GM12891 (cell line): Measurements from ENCODE around the gene C4orf54. TPM values are rescaled to one million over a fixed set of nuclear protein-coding genes. Genes with fewer than 3 reads are reported as not detected.

Experiments
- DNase-seq: peaks from one replicate; pipeline ENCODE4 v3.0.0; 2011; ENCODE audit warnings: low spot score; ENCODE audit not compliant: insufficient read length
- FAIRE-seq: peaks from 2 replicates; lab custom pipeline; 2011; peaks lifted over from hg19 to GRCh38; lab: Jason Lieb, UNC
- PAX5 ChIP-seq: IDR thresholded peaks from 2 replicates; pipeline ENCODE4 v1.6.1; 2011; ENCODE audit warnings: low read length, moderate library complexity, mild to moderate bottlenecking; ENCODE audit not compliant: insufficient read depth, severe bottlenecking
- POLR2A ChIP-seq: IDR thresholded peaks from 2 replicates; pipeline ENCODE4 v1.6.1; 2011; ENCODE audit warnings: low read depth, low read length, control low read depth
- POLR2AphosphoS5 ChIP-seq: IDR thresholded peaks from 2 replicates; pipeline ENCODE4 v1.6.1; 2011; ENCODE audit warnings: low read depth, low read length, control low read depth
- POU2F2 ChIP-seq: IDR thresholded peaks from 2 replicates; pipeline ENCODE4 v1.6.1; 2011; ENCODE audit warnings: low read depth, mild to moderate bottlenecking, control low read depth, low read length, moderate library complexity
- SPI1 ChIP-seq: IDR thresholded peaks from 2 replicates; pipeline ENCODE4 v1.6.1; 2011; ENCODE audit warnings: low read depth, low read length, control low read depth
- TAF1 ChIP-seq: IDR thresholded peaks from 2 replicates; pipeline ENCODE4 v1.6.1; 2011; ENCODE audit warnings: low read depth, low read length, control low read depth
- polyA plus RNA-seq: library from polyadenylated mRNA; unstranded; fragments of >200 nt; gene quantifications from one replicate; pipeline ENCODE4 v1.2.1, GENCODE V29; 2012; ENCODE audit warnings: low read depth, missing spikeins, inconsistent platforms; ENCODE audit not compliant: missing spikeins

Gene C4orf54
- not detected for polyA plus RNA-seq

DNA sequence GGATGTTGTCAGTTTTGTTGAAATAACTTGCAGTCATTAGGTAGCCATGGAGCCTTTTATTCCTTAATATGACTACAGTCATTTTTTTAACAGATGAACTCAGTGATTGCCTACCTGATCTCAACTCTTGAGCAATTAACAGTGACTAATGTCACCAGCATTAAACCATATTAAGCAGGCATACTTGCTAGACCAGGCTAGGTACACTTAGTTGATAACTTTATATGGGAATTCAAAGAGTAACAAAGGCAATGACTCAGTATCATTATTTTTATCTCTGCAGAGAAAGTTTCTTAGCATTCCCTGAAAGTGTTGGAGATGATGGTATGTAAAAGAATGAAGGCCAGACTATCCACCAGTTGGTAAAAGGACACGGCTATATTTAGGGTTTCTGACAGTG is at the start of gene C4orf54:
Gene C4orf54 (minus strand): TSS at position 31 of the 400 bp plus-strand sequence. CDS start 3,180 bp downstream, outside the sequence.
- no peak for DNase-seq
- no peak for FAIRE-seq

DNA sequence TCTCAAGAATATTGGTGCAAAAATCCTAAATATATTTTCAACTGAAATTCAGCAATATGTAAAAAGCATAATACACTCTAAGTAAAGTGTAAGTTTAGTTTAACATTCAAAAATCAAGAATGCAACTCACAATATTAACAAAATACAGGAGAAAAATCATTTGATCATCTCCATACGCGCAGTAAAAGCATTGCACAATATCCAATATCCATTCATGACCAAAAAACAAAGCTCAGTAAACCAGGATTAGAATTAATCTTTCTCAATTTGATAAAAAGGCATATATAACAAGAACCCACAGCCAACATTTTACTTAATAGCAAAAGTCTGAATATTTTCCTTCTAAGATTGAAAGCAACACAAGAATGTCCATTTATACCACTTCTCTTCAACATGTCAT is 48.3 kb upstream of the C4orf54 start:
- TF ChIP-seq PAX5: no peak
- no peak for TF ChIP-seq SPI1
- TF ChIP-seq POLR2AphosphoS5: no peak
- no peak for TF ChIP-seq POU2F2
- TF ChIP-seq TAF1: no peak
- no peak for TF ChIP-seq POLR2A

More for the DNA sequence above, at the start of gene C4orf54:
- TF ChIP-seq SPI1 (no peak), PAX5 (no peak), TAF1 (no peak), POLR2AphosphoS5 (no peak)

DNA sequence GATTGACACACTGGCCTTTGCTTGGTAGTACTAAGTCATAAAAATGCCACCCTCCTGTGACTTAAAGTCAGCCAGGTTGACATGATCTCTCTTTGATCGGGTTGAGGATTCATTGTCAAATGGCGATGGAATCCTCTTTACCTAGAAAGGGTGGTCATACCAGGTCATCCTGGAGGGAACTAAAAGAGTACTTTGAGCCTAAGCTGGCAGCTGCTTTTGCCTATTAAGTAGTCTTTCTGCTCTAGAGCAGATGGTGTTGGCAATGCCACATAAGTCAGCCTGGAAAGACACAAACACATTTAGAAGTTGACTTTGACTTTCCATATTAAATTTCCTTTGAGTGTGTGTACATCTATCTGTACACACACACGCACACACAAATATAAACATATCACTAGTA is 39.2 kb upstream of the C4orf54 start:
- DNase-seq (no peak), FAIRE-seq (no peak)
- TF ChIP-seq POLR2A: no peak
- no peak for TF ChIP-seq POU2F2
- no peak for TF ChIP-seq PAX5
- no peak for TF ChIP-seq TAF1
- no peak for TF ChIP-seq SPI1

More for the DNA sequence above, 48.3 kb upstream of the C4orf54 start:
- FAIRE-seq: no peak
- DNase-seq: no peak

DNA sequence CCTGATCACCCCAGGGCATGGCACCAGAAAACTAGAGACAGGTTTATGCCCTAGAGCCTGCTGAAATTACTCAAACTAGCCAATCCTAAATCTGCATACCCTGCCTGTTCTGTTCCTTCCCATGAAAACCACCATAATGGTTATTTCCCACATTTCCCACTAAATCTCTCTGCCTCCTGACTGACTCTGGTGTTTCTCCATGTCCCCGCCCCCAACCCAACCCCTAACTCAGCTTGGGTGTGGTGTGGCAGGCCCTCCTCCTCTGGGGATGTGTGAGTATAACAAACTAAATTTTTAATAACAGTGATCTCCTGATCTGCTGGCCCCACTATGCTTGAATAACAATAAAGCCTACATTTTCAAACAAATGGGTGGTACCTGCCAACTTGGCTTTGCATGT is 35.5 kb upstream of the C4orf54 start:
- TF ChIP-seq POU2F2 (no peak), PAX5 (no peak), TAF1 (no peak), POLR2AphosphoS5 (no peak), POLR2A (no peak), SPI1 (no peak)
- FAIRE-seq (no peak), DNase-seq (no peak)

DNA sequence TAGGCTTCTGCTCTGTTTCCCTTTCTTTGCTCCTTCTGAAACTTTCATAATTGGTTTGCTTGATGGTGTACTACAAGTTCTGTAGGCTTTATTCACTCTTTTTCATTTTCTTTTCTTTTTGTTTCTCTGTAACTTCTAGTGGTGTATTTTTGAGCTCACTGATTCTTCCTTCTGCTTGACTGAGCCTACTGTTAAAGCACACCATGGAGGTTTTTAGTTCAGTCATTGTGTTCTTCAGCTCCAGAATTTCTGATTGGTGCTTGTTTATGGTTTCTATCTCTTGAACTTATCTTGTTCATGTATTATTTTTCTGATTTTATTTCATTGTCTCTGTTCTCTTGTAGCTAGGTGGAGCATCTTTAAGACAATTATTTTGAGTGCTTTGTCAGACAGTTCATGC is 33.4 kb upstream of the C4orf54 start:
- FAIRE-seq: no peak

DNA sequence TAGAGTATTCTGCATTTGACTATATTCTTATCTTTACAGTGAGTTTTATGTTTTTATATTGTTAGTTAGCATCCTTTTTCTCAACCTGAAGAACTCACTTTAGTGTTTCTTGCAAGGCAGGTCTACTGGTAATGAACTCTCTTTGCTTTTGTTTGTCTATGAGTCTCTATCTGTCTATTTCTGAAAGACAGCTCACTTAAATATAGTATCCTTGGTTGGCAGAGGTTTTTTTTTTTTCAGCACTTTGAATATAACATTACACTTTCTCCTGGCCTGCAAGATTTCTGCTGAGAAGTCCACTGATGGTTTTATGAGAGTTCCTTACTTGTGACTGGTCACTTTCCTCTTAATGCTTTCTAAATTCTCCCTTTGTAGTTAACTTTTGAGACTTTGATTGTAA is 32.8 kb upstream of the C4orf54 start:
- TF ChIP-seq POLR2A (no peak), TAF1 (no peak), POLR2AphosphoS5 (no peak), SPI1 (no peak), POU2F2 (no peak), PAX5 (no peak)
- DNase-seq: no peak

More for the DNA sequence above, 33.4 kb upstream of the C4orf54 start:
- no peak for DNase-seq
- no peak for TF ChIP-seq TAF1
- no peak for TF ChIP-seq SPI1

DNA sequence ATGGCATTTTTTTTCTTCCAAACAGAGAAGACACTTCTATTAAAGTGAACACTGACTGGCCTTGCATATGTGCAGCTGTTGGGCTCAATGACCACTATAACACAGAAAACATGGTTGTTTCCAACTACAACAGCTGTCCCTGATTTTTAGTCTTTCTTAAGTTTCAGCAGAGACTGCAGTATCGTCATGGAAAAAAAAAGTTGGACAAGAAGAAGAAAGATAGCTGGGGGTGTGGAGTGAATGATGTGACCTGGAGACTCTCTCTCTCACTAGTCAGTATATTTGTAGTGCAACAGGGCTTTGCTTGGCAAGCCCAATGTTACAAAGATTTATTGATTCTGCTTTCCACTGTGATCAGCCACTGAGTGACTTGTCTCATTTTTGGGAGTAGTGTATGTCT is 29.5 kb upstream of the C4orf54 start:
- FAIRE-seq (no peak), DNase-seq (no peak)
- TF ChIP-seq POU2F2 (no peak), POLR2AphosphoS5 (no peak), PAX5 (no peak), SPI1 (no peak), POLR2A (no peak), TAF1 (no peak)

More for the DNA sequence above, 32.8 kb upstream of the C4orf54 start:
- FAIRE-seq: no peak

DNA sequence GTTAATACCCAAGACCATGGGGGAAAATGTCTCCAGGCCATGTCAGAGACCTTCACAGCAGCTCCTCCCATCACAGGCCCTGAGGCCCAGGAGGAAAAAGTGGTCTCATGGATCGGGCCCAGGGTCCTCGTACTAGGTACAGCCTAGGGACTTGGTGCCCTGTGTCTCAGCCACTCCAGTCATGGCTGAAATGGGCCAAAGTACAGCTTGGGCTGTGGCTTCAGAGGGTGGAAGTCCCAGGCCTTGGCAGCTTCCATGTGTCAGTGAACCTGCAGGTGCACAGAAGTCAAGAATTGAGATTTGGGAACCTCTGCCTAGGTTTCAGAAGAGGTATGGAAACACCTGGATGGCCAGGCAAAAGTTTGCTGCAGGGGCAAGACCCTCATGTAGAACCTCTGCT is 27.6 kb upstream of the C4orf54 start:
- DNase-seq (no peak), FAIRE-seq (no peak)
- TF ChIP-seq TAF1 (no peak), POLR2A (no peak), POU2F2 (no peak), SPI1 (no peak), POLR2AphosphoS5 (no peak), PAX5 (no peak)

DNA sequence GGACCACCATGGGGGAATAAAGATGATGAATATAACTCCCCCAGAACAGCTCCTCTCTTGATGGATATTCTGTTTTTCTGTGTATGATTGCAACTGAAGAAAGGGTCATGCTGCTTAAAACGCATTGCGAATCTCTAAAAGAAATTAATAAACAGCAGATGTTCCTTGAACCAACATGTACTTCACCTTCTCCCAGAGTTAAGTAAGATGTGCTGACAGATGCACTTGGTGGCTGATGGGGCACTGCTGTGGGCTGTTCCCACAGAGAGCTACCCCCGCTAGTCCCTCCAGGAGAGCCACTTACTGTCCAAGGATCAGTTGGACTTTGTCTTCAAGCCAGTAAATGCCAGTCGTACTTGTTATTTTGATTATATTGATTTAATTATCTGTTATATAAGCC is 26.3 kb upstream of the C4orf54 start:
- DNase-seq: no peak
- FAIRE-seq: no peak
- TF ChIP-seq PAX5 (no peak), SPI1 (no peak), POLR2A (no peak), TAF1 (no peak), POU2F2 (no peak), POLR2AphosphoS5 (no peak)

DNA sequence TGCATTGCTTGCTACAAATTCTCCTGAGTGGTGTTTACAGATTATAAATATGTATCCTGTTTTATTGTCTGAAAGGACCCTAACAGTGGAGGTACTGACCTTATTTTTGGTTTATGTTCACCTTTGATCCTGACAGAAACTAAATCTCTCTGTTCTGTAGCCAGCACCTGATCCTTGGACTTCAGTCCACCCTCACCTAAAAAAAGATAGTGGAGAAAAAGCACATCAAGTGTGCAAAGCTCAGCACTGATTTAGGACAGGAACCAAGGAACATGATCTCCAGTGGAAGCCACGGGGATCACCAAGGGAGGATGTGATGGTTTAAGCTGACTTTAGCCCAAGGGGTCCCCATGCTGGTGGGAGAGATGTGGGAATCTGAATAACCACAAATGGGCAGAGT is 22.3 kb upstream of the C4orf54 start:
- TF ChIP-seq POLR2A (no peak), SPI1 (no peak), POU2F2 (no peak)
- FAIRE-seq: no peak
- DNase-seq: no peak

DNA sequence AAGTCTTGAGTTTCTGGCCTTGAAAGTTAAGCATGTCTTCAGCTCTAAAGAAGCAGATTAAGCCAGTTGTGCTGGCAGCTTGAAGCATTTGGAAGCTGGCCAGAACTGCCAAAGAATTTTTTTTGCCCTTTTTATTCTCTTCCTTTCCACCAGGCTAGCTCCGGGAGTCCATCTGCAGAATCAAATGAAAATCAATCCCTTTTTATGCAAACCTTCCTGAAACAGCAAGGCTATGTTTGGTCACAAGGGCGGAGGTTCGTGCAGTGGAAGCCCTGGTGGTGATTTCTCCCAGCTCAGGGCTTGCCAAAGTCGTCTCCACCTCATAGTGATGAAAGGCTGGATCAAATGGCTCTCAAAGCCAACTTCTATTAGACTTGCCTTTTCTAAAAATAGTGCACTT is 21.6 kb upstream of the C4orf54 start:
- no peak for TF ChIP-seq TAF1
- TF ChIP-seq PAX5: no peak
- no peak for TF ChIP-seq SPI1
- TF ChIP-seq POLR2AphosphoS5: no peak
- TF ChIP-seq POU2F2: no peak
- no peak for TF ChIP-seq POLR2A
- no peak for FAIRE-seq
- no peak for DNase-seq
